GM21360 (cell line): ENCODE results near the gene PNKD.
"Not testable (repeated sequence)": the region's sequence is repeated elsewhere in the genome, so short reads cannot be mapped to it uniquely, and the experiment has no call there.

ENCODE experiments used
- ATAC-seq: cut with Tn5 transposase; IDR thresholded peaks from one replicate; pipeline ENCODE4 v1.9.1; 2021; ENCODE audit warnings: mild to moderate bottlenecking, moderate library complexity; ENCODE audit not compliant: unreplicated experiment

Gene PNKD

GRCh38 chr2:218272531-218273212, 2.4 kb downstream of the PNKD start:
- ATAC-seq: no peak

DNA sequence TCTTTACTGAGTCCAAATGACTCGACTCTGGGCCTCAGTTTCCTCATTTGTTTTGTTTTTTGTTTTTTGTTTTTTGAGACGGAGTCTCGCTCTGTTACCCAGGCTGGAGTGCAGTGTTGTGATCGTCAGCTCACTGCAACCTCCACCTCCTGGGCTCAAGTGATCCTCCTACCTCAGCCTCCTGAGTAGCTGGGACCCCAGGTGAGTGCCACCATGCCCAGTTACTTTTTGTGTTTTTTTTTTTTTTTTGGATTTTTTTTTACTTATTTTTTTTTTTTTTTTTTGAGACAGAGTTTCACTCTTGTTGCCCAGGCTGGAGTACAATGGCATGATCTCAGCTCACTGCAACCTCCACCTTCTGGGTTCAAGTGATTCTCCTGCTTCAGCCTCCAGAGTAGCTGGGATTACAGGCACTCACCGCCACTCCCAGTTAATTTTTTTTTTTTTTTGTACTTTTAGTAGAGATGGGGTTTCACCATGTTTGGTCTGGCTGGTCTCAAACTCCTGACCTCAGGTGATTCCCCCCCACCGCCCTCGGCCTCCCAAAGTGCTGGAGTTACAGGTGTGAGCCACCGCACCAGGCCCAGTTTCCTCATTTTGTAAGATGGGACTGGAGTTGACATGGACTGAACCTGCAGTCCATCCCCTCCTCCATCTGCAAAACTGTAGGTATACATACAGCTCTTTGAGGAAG, 3.0 kb downstream of the PNKD start:
- ATAC-seq: not testable (repeated sequence)

GRCh38 chr2:218273908-218274249, 3.6 kb downstream of the PNKD start:
- no peak for ATAC-seq

DNA sequence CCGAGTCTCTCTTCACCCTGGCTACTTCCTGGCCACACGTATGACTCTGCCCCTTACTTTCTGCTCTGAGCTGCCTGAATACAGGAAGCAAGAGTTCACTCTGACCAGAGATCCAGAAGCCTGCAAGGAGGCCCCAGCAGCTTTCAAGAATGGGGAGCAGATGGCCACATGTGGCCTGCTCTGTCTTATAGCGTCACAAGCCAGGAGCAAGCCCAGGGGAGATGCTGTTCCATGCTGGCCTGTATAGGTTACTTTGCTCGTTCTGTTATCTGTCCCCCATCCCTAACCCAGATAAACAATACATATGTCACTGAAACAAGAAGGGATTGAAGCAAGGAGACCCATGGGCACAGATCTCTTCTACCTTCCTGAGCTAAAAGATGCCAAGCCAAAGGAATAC, 4.3 kb downstream of the PNKD start:
- no peak for ATAC-seq

DNA sequence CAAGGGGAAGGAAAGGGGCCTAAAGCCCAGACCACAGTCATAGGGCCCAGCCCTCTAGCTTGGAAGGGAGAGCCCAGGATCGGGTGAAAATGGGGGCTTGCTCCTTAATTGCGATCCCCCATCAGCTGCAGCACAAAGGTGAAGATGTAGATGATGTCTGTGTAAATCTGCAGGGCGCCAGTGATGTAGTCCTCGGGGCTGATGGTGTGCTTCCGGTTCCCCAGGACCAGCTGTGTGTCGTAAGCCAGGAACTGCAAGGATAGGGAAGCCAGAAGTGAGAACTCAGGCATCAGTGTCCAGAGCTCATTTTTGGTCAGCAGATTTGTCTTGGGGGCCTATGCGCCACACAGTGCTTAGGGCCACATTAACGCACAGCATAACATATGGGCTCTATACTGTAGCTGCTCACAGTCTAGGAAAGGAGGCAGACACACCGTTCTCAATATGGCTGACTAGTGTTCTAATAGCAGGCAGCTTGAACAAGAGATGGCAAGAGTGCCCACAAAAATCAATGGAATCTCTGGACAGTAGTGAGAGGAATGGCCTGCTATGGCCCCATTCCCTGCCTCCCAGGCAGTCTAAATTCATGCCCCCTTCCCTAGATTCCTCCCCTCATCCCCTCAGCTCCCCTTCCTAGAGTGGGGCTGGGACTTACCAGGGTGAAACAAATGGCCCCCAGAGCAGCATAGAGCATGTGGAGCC, 5.2 kb downstream of the PNKD start:
- no peak for ATAC-seq

DNA sequence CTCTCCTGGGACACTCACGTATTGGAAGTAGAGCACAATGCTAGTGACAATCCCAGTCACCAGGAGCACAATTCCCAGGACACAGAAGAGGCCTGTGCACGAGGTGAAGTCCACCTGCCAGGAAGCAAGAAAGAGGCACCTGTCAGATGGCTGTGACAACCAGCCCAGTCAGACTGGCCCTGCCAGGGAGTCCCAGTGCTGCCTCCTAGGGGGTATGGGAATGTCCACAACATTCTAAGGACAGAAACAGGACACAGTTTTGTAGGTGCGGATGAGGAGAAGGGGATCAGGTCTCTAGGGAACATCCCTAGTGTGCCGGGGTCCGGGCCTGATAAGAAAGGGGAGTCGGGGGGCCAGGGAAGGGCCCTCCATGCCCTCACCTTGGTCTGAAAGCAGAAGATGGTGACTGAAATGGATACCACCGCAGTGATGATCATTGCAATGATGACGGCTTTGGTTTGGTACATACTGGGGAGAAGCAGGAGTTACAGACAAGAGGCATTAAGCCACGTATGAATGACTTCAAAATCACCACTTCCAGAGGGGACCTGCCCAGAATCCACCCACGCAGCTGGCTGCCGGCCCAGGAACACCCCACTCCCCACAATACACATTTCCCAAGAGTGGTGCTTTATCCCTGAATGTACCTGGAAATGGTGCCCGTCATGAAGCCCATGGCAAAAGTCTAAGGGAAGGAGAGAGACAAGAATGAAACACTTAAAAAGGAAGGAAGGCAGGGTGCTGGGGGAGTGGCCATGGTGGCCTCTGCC, 6.9 kb downstream of the PNKD start:
- ATAC-seq: no peak

DNA sequence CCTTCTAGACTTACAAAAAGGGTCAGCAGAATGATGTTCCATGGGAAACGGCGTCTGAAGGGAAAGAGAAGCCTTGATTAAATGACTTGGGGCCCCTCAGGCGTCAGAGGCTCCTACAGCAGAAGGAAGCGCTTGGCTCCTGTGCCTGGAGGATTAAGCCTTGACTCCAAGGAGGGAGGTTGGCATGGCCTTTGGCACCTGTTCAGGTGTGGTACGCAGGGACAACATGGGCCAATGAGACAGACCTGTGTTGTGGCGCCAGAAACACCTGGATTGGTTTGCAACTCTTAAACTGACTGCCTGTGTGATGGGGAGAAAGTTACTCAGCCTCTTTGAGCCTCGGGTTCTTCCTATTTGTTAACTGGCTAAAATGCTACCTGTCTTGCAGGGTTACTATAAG, 7.6 kb downstream of the PNKD start:
- no peak for ATAC-seq

- no peak for ATAC-seq
These were observed 8.4 kb downstream of the PNKD start for GRCh38 chr2:218278531-218279360.

DNA sequence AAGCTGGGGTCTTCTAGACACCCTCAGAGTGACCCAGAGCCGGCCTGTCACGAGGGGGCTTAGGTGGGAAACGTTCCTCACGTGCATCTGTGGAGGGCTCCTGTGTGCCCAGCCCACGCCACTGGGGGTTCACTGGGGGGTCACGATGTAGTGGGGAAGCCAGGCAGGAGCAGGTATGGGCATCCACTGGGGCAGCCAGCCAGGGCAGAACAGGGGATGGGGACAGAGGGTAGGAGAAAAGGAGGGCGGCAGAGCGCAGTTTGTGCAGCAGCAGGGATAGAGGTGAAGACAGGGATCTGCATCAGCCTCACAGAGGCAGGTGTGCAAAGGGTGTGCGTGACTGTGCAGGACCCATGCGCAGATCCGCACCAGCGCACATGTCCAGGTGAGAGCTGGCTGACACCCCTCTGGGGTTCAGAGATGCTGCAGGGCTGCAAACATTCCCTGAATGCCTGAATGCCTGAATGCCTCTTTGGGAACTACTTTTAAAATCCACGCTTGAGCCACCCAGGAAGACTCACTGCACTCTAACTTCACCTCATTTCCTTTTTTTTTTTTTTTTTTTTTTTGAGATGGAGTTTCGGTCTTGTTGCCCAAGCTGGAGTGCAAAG, 10.0 kb downstream of the PNKD start:
- no peak for ATAC-seq

- no peak for ATAC-seq
These were observed 11.1 kb downstream of the PNKD start for GRCh38 chr2:218281449-218281848.

- ATAC-seq: no peak
These were observed 12.1 kb downstream of the PNKD start for GRCh38 chr2:218282173-218282991.

GRCh38 chr2:218284106-218284811, 13.9 kb downstream of the PNKD start:
- no peak for ATAC-seq

DNA sequence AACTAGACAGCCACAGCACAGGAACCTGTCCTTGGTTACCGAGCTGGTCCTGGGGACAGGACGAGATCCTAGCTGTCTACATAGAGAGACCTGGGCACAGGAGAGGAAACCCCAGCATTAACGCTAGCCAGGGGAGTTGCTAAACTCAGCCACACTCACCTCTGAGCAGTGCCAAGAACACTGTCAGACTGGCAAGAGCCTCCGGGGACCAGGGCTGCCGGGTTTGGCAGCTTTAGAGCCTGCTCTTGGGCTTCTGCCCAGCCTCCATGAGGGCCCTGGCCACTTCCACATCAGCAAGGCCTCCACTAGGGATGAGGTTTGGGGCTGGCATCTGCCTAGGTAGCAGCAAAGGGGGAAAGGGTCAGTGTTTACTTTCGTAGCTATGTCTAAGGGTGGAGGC, 15.3 kb downstream of the PNKD start:
- ATAC-seq: no peak

- ATAC-seq: peak; percentile 54
These were observed 16.5 kb downstream of the PNKD start for GRCh38 chr2:218286570-218287459.

GRCh38 chr2:218289639-218290315, 19.5 kb downstream of the PNKD start:
- ATAC-seq: no peak

GRCh38 chr2:218290316-218291261, 20.3 kb downstream of the PNKD start:
- peak; percentile 39 for ATAC-seq
